OCI-LY7 (cell line): Measurements from ENCODE around the gene MLST8. TPM values are rescaled to one million over a fixed set of nuclear protein-coding genes. Genes with fewer than 3 reads are reported as not detected.

ENCODE experiments used
- BruUV-seq: library from RNA; stranded (reverse); fragments of 400-500 nt; replicated peaks from 2 replicates; lab custom pipeline; 2021; lab: Mats Ljungman, UMichigan
- CTCF ChIA-PET: fragments of 300-600 bp; sonication (Branson Sonifier 250); formaldehyde crosslinking; loops from one replicate; lab custom pipeline; 2022; ENCODE audit warnings: antibody characterized with exemption; ENCODE audit not compliant: unreplicated experiment; lab: Charles Lee
- POLR2A ChIA-PET: fragments of 300-600 bp; sonication (Branson Sonifier 250); formaldehyde crosslinking; loops from one replicate; lab custom pipeline; 2022; ENCODE audit warnings: antibody characterized with exemption; lab: Charles Lee
- DNase-seq: peaks from one replicate; pipeline ENCODE4 v3.0.0-alpha.2; 2015; ENCODE audit warnings: low spot score
- H2AFZ ChIP-seq: fragments of 200-600 bp; sonication (generic), shearing (Covaris generic); 2 replicates; pipeline ENCODE4 v1.6.1; 2014; ENCODE audit warnings: mild to moderate bottlenecking, antibody characterized with exemption, low read length, moderate library complexity
- H3K27ac ChIP-seq: fragments of 200-600 bp; sonication (generic); 2 replicates; pipeline ENCODE4 v1.5.1; 2014; ENCODE audit warnings: mixed run types, low read depth, mild to moderate bottlenecking, moderate library complexity, low read length, inconsistent platforms; ENCODE audit not compliant: poor library complexity, severe bottlenecking
- H3K36me3 ChIP-seq: fragments of 200-600 bp; sonication (generic); 2 replicates; pipeline ENCODE4 v1.6.1; 2014; ENCODE audit warnings: mild to moderate bottlenecking, antibody characterized with exemption, low read length, moderate library complexity, mixed read lengths; ENCODE audit not compliant: insufficient read depth
- H3K4me1 ChIP-seq: fragments of 200-600 bp; sonication (generic); 2 replicates; pipeline ENCODE4 v1.5.1; 2014; ENCODE audit warnings: mild to moderate bottlenecking, low read length; ENCODE audit not compliant: insufficient read depth, poor library complexity, severe bottlenecking
- H3K4me2 ChIP-seq: fragments of 200-600 bp; sonication (generic); 2 replicates; pipeline ENCODE4 v1.6.1; 2014; ENCODE audit warnings: mild to moderate bottlenecking, low read length
- H3K4me3 ChIP-seq: fragments of 200-600 bp; sonication (generic); 2 replicates; pipeline ENCODE4 v1.5.1; 2014; ENCODE audit warnings: mild to moderate bottlenecking, low read depth, low read length; ENCODE audit not compliant: poor library complexity, severe bottlenecking
- H3K79me2 ChIP-seq: fragments of 200-600 bp; sonication (generic); 2 replicates; pipeline ENCODE4 v1.6.1; 2016; ENCODE audit warnings: low read depth, mild to moderate bottlenecking, low read length, moderate library complexity, mixed read lengths; ENCODE audit not compliant: insufficient read depth
- H3K9me2 ChIP-seq: fragments of 200-600 bp; sonication (generic); 2 replicates; pipeline ENCODE4 v1.6.1; 2016; ENCODE audit warnings: mild to moderate bottlenecking, low read length, mixed read lengths; ENCODE audit not compliant: insufficient read depth
- H3K9me3 ChIP-seq: fragments of 200-600 bp; sonication (generic); 2 replicates; pipeline ENCODE4 v1.6.1; 2014; ENCODE audit warnings: mild to moderate bottlenecking, mixed run types, low read length, mixed read lengths
- H4K20me1 ChIP-seq: fragments of 200-600 bp; sonication (generic); 2 replicates; pipeline ENCODE4 v1.6.1; 2014; ENCODE audit warnings: mild to moderate bottlenecking, antibody characterized with exemption, low read length, moderate library complexity, mixed read lengths; ENCODE audit not compliant: insufficient read depth
- CTCF ChIP-seq: fragments of 200-600 bp; sonication (generic); conservative IDR thresholded peaks from 2 replicates; pipeline ENCODE4 v1.5.1; 2014; ENCODE audit warnings: mild to moderate bottlenecking, antibody characterized with exemption, low read length, moderate library complexity, mixed read lengths
- EZH2phosphoT487 ChIP-seq: fragments of 200-600 bp; sonication (generic); IDR thresholded peaks from 2 replicates; pipeline ENCODE4 v1.6.1; 2018; ENCODE audit warnings: low read depth, borderline replicate concordance, mild to moderate bottlenecking, mixed run types, antibody characterized with exemption, low read length, moderate library complexity, mixed read lengths
- intact Hi-C: fragments of 100-400 bp; cut with micrococcal nuclease; formaldehyde crosslinking; loops from one replicate; pipeline ENCODE4 v1.10.0; 2022; ENCODE audit not compliant: unreplicated experiment
- total RNA-seq, 2 experiments: library from RNA; depleted of rRNA in 1 of 2; stranded (reverse); fragments of >200 nt in 1 of 2; shearing (Covaris generic) in 1 of 2; gene quantifications; 2 replicates each; pipeline ENCODE4 v1.2.3, GENCODE V29; 2014 to 2022

Gene MLST8
- total RNA-seq, 2 experiments from 2014 or later = 65.4 to 71.3 TPM

GRCh38 chr16:2231016-2231931 is 26.0 kb downstream of the MLST8 start:
- no peak for TF ChIP-seq EZH2phosphoT487
- TF ChIP-seq CTCF = no peak
- no peak for DNase-seq
- intact Hi-C loops = no loop called here
- no peaks in the 10 kb centered on the region for H3K4me1 ChIP-seq
- BruUV-seq = no TSS peak
- ChIA-PET POLR2A (no interaction called here), CTCF (interaction anchor here (0.5 kb wide), 1 partner anchor 175 kb away, joined by 3 read pairs; no protein-coding TSS in a partner anchor)
- peaks cover 75% of the 10 kb centered on the region for H3K36me3 ChIP-seq
- no peaks in the 10 kb centered on the region for H3K9me3 ChIP-seq
- H2AFZ ChIP-seq = no peak overlapping the region
- H3K4me2 ChIP-seq = no peak overlapping the region
- no peak overlapping the region for H3K4me3 ChIP-seq
- no peaks in the 10 kb centered on the region for H4K20me1 ChIP-seq
- no peaks in the 10 kb centered on the region for H3K9me2 ChIP-seq
- H3K27ac ChIP-seq = no peak overlapping the region
- peaks cover 5% of the 10 kb centered on the region; the same call in 1 of the 2 replicates for H3K79me2 ChIP-seq

GRCh38 chr16:2232094-2232990 is 27.1 kb downstream of the MLST8 start:
- H4K20me1 ChIP-seq = no peaks in the 10 kb centered on the region
- POLR2A ChIA-PET = no interaction called here
- CTCF ChIA-PET = no interaction called here
- TF ChIP-seq EZH2phosphoT487 (no peak), CTCF (no peak)
- no peak overlapping the region for H3K4me3 ChIP-seq
- no peaks in the 10 kb centered on the region for H3K79me2 ChIP-seq
- no peak overlapping the region for H3K4me2 ChIP-seq
- no peaks in the 10 kb centered on the region for H3K4me1 ChIP-seq
- intact Hi-C loops = no loop called here
- no peak overlapping the region for H2AFZ ChIP-seq
- no peak overlapping the region for H3K27ac ChIP-seq
- no peak for DNase-seq
- no peaks in the 10 kb centered on the region for H3K9me2 ChIP-seq
- H3K36me3 ChIP-seq = peaks cover 76% of the 10 kb centered on the region
- no TSS peak for BruUV-seq
- H3K9me3 ChIP-seq = no peaks in the 10 kb centered on the region
